Sigmoid colon (tissue), 7 donors: ENCODE measurements around the gene TCF3. TPM values are rescaled to one million over a fixed set of nuclear protein-coding genes. Genes with fewer than 3 reads are reported as not detected.

Source experiments
- DNase-seq: peaks from one replicate; pipeline ENCODE4 v3.0.0-alpha.2; 2019
- H3K27ac ChIP-seq, 4 donors: fragments of 200-600 bp; sonication (generic); one replicate each; pipeline ENCODE4 v1.5.1; 2016 to 2019; ENCODE audit warnings: mild to moderate bottlenecking in 1 of 4
- H3K27me3 ChIP-seq, 3 donors: fragments of 200-600 bp; sonication (generic); one replicate each; pipeline ENCODE4 v1.5.1; 2019; ENCODE audit warnings: mild to moderate bottlenecking in 1 of 3
- H3K36me3 ChIP-seq, 4 donors: fragments of 200-600 bp; sonication (generic); one replicate each; pipeline ENCODE4 v1.5.1; 2016 to 2019
- H3K4me1 ChIP-seq, 4 donors: fragments of 200-600 bp; sonication (generic); one replicate each; pipeline ENCODE4 v1.5.1; 2017 to 2019
- H3K4me3 ChIP-seq, 4 donors: fragments of 200-600 bp; sonication (generic); one replicate each; pipeline ENCODE4 v1.5.1; 2017 to 2019; ENCODE audit warnings: mild to moderate bottlenecking in 2 of 4, moderate library complexity in 1 of 4
- H3K9me3 ChIP-seq, 4 donors: fragments of 200-600 bp in 3 of 4; sonication (generic) in 3 of 4; one replicate each; pipeline versions ENCODE4 v1.5.1 to v1.6.1; 2013 to 2019
- EP300 ChIP-seq, 4 donors: sonication (generic); formaldehyde crosslinking; IDR thresholded peaks; one replicate each; pipeline ENCODE4 v1.6.1; 2017; ENCODE audit warnings: antibody characterized with exemption in 4 of 4
- POLR2A ChIP-seq, 2 donors: fragments of 450-650 bp; IDR thresholded peaks; one replicate each; pipeline ENCODE4 v1.6.1; 2016; ENCODE audit warnings: antibody characterized with exemption in 2 of 2, mild to moderate bottlenecking in 2 of 2, moderate library complexity in 2 of 2
- POLR2AphosphoS5 ChIP-seq, 4 donors: sonication (generic); formaldehyde crosslinking; IDR thresholded peaks; one replicate each; pipeline ENCODE4 v1.6.1; 2017; ENCODE audit warnings: antibody characterized with exemption in 4 of 4
- WGBS, 2 donors: extraction: QIAGEN DNeasy Blood & Tissue Kit; methylation state at CpG; one replicate each; pipeline ENCODE4 v1.1.7; 2013; 5-methylcytosine and 5-hydroxymethylcytosine counted together
- intact Hi-C: fragments of 100-400 bp; cut with DNase I; formaldehyde crosslinking; loops from one replicate; pipeline ENCODE4 v1.15.1; 2023
- polyA plus RNA-seq, 3 donors: library from polyadenylated mRNA; stranded (reverse); fragments of 200-250 nt; gene quantifications; one replicate each; pipeline ENCODE4 v1.2.3, GENCODE V29; 2013
- total RNA-seq, 4 donors: library from RNA; depleted of rRNA; stranded (reverse); fragments of >200 nt; gene quantifications; one replicate each; pipeline ENCODE4 v1.1.0, GENCODE V29; 2016
- TF ChIP-seq, protein P1 (sequence below), 4 experiments: fragments of 450-650 bp in 3 of 4; fragments of 200-600 bp in 1 of 4; IDR thresholded peaks; one replicate each; pipeline ENCODE4 v1.5.1; 2016 to 2019; ENCODE audit warnings: antibody characterized with exemption in 4 of 4, mild to moderate bottlenecking in 3 of 4, moderate library complexity in 2 of 4
- donor health status: healthy with polysubstance abuse.
- donor health status: Bipolar disorder and iron deficiency.
- donor health status: healthy.

Gene TCF3
- total and polyA plus RNA-seq, 7 donors = 18.6 to 66.9 (median 30.8) TPM

DNA sequence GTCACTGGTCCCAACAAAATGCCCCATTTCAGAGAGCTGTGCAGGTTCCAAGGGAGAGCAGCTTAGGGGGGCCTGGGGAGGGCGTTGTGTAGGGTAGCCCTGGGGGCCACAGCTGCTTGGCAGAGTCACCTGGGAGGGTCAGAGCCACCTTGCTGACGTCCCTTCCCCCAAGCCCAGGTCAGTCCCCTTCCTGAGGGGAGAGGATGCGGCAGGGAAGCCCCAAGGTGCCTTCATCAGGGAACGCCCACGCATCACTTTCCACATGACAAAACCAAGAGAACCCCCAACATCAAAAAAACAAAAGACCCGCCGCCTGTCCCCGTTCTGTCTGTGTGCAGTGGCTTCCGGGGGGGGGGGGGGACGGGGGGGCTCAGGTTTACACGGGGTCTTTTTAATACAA lies 41.8 kb downstream of the TCF3 start:
- Histone ChIP-seq H3K4me3 (no peak overlapping the region), H3K36me3 (peaks cover 23 to 57% (median 32%) of the 10 kb centered on the region in 4 donors), H3K9me3 (no peaks in the 10 kb centered on the region), H3K4me1 (peaks cover 0 to 12% (median 10%) of the 10 kb centered on the region in 4 donors), H3K27me3 (no peaks in the 10 kb centered on the region), H3K27ac (no peak overlapping the region)
- 77 to 80% methylated on average over 11 of the region's 11 CpGs for WGBS, 2 donors
- no peak for DNase-seq
- intact Hi-C loops = no loop called here
- TF ChIP-seq POLR2A (IDR thresholded peaks at IDR 0.05) (no peak), EP300 (IDR thresholded peaks at IDR 0.05) (no peak), POLR2AphosphoS5 (IDR thresholded peaks at IDR 0.05) (no peak)
- TF ChIP-seq, protein P1, sequence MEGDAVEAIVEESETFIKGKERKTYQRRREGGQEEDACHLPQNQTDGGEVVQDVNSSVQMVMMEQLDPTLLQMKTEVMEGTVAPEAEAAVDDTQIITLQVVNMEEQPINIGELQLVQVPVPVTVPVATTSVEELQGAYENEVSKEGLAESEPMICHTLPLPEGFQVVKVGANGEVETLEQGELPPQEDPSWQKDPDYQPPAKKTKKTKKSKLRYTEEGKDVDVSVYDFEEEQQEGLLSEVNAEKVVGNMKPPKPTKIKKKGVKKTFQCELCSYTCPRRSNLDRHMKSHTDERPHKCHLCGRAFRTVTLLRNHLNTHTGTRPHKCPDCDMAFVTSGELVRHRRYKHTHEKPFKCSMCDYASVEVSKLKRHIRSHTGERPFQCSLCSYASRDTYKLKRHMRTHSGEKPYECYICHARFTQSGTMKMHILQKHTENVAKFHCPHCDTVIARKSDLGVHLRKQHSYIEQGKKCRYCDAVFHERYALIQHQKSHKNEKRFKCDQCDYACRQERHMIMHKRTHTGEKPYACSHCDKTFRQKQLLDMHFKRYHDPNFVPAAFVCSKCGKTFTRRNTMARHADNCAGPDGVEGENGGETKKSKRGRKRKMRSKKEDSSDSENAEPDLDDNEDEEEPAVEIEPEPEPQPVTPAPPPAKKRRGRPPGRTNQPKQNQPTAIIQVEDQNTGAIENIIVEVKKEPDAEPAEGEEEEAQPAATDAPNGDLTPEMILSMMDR (IDR thresholded peaks at IDR 0.05) = no peak

DNA sequence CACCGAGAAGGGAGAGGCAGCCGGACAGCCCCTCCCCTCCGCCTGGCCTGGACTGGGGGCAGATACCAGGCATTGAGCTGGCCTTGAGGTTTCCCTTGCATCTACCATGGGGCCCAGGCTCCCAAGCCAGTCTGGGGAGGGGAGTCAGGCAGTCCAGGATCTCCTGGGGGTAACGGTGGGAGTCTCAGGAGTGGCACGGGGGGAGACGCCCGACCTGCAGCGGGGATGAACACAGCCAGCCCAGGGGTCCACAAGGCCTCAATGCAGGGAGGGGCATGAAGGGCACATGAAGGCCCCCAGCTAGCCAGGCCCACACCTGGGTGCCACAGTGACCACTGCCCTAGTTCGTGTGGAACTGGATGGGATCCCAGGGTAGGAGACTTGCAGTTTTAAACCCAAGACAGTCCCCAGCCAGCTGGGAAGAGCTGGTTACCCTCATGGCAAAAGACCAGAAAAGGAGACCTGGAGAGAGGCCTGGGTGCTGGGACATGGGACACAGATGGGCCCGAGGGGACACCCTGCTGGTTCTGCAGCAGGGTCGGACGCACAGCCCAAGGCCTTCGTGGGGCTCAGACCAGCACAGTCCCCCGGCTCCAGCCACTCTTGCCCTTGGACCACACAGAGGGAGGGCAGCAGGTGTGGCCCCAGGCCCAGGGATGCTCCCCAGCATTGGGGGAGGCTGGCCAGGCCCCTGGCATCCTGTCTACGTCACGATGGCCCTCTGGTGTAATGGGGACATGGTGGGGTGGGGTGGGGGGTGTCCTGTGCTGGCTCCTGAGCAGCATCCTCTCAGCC lies 42.5 kb downstream of the TCF3 start:
- intact Hi-C loops = loop anchor here (5.0 kb wide), 1 partner anchor 43 kb away; the partner anchor contains the start of gene MEX3D
- Histone ChIP-seq H3K27me3 (no peaks in the 10 kb centered on the region), H3K36me3 (peaks cover 16 to 50% (median 25%) of the 10 kb centered on the region in 4 donors), H3K4me1 (peaks cover 0 to 11% (median 10%) of the 10 kb centered on the region in 4 donors), H3K27ac (no peak overlapping the region), H3K9me3 (no peaks in the 10 kb centered on the region), H3K4me3 (no peak overlapping the region)
- DNase-seq = no peak
- WGBS, 2 donors = 93% methylated on average over 16 of the region's 16 CpGs
- TF ChIP-seq EP300 (IDR thresholded peaks at IDR 0.05) (no peak), POLR2AphosphoS5 (IDR thresholded peaks at IDR 0.05) (no peak), POLR2A (IDR thresholded peaks at IDR 0.05) (no peak)
- TF ChIP-seq, protein P1 (IDR thresholded peaks at IDR 0.05) = no peak

DNA sequence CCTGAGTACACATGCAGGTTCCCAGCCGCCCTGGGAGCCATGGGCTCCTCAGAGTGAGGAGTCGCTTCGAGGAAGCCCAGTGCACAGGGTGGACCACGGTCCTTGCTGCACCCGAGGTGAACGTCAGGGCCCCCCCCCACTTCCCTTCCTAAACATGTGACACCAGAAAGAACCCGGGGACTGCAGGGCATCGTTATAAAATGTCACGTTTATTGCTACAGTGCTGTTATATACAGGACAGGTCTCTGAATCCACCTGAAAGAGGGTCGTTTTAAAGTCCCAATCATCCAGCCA lies 43.4 kb downstream of the TCF3 start:
- Histone ChIP-seq H3K9me3 (no peaks in the 10 kb centered on the region), H3K27ac (no peak overlapping the region), H3K36me3 (peaks cover 8 to 42% (median 18%) of the 10 kb centered on the region in 4 donors), H3K4me1 (peaks cover 0 to 19% (median 17%) of the 10 kb centered on the region in 4 donors), H3K4me3 (no peak overlapping the region), H3K27me3 (no peaks in the 10 kb centered on the region)
- intact Hi-C loops = loop anchor here (5.0 kb wide), 1 partner anchor 42 kb away; the partner anchor contains the start of gene MEX3D
- DNase-seq = no peak
- WGBS, 2 donors = 28 to 36% methylated on average over 10 of the region's 10 CpGs
- TF ChIP-seq EP300 (IDR thresholded peaks at IDR 0.05) (no peak), POLR2A (IDR thresholded peaks at IDR 0.05) (no peak), POLR2AphosphoS5 (IDR thresholded peaks at IDR 0.05) (no peak)
- TF ChIP-seq, protein P1 (IDR thresholded peaks at IDR 0.05) = no peak

DNA sequence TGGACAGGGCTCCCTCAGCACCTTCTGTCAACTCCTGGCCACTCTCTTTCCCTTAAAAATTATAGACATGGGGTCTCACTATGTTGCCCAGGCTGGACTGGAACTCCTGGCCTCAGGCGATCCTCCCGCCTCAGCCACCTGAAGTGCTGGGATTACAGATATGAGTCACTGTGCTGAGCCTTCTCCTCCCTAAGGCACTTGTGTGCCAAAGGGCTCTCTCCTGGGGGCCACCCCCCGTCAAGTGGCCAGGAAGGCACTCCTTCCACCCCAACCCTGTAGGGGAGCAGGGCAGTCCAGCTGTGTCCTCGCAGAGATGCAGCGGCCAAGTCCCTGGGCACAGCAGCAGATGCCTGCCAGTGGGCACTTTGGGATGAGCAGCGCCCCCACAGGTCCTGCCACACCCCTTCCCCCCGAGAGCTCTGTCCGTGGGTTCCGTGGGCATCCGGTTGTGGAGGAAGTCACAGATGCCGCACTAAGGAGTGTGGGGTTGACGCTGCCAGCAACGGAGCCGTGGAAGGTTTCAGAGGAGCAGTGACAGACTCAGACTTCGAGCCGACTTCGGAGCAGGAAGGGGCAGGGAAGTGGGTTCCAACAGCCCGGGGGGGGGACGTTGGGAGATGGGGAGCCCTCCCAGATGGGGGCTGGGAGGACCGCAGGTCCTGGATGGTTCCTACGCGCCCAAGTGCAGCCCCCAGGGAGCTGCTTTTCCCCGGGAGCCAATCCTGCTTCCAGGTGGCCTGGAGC lies 43.9 kb downstream of the TCF3 start:
- peaks cover 0 to 24% (median 22%) of the 10 kb centered on the region in 4 donors for H3K4me1 ChIP-seq
- no peak overlapping the region for H3K4me3 ChIP-seq
- no peaks in the 10 kb centered on the region for H3K27me3 ChIP-seq
- no peak overlapping the region for H3K27ac ChIP-seq
- 53 to 72% methylated on average over 23 of the region's 23 CpGs for WGBS, 2 donors
- TF ChIP-seq POLR2AphosphoS5 (IDR thresholded peaks at IDR 0.05) (no peak), POLR2A (IDR thresholded peaks at IDR 0.05) (no peak), EP300 (IDR thresholded peaks at IDR 0.05) (no peak)
- TF ChIP-seq, protein P1 (IDR thresholded peaks at IDR 0.05) = no peak
- no peak for DNase-seq
- H3K9me3 ChIP-seq = no peaks in the 10 kb centered on the region
- intact Hi-C loops = loop anchor here (5.0 kb wide), 1 partner anchor 41 kb away; the partner anchor contains the start of gene MEX3D
- peaks cover 7 to 36% (median 16%) of the 10 kb centered on the region in 4 donors for H3K36me3 ChIP-seq
